Stimulated activated CD4-positive, alpha-beta T cell treated with anti-CD3 and anti-CD28 coated beads, Interleukin-1b, Interleukin-23, amount 100 ng/mL, for 24 hours (primary cell): ENCODE measurements around the gene HPSE2.

ENCODE experiments used
- DNase-seq, 4 experiments: peaks; one replicate each; pipeline ENCODE4 v3.0.0-alpha.2; 2020; ENCODE audit warnings: low read depth in 4 of 4, low spot score in 1 of 4

HPSE2 gene

DNA sequence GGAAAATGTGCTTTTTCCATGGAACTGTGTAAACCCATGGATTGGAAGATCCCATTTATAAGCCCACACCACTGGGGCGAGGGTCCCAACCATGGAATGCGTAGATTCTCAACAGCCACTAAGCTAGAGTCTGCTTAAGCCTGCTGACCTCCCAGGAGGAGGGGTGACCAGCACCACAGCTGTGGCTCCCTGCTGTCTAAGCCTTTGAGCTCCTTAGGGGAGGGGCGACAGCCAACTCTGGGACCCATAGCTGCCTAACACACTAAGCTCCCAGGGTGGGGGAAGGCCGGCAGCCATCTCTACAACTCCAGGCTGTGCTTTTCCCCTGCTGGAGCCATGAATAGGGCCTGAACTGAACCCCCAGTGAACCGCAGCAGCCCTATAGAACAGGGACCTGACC, 539.1 kb downstream of the HPSE2 start:
- DNase-seq: no peak

DNA sequence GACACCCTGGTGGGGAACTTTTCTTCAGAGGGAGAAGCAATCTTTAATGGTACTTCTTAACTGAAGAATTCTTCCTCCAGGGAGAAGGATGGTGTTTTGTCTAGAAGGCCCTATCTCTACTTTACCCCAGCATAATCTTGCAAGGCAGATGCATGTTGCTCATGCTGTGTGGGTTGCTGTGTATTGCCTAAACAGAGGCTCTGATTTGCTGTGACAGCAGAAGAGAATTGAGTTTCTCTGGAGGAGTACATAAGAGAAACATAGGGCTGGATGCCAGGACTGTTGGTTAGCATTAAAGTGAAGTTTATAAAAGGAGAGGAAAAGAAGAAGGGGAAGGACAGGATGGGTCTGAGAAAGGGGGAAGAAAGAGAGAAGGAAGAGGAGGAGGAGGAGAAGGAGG, 540.8 kb downstream of the HPSE2 start:
- DNase-seq: no peak

DNA sequence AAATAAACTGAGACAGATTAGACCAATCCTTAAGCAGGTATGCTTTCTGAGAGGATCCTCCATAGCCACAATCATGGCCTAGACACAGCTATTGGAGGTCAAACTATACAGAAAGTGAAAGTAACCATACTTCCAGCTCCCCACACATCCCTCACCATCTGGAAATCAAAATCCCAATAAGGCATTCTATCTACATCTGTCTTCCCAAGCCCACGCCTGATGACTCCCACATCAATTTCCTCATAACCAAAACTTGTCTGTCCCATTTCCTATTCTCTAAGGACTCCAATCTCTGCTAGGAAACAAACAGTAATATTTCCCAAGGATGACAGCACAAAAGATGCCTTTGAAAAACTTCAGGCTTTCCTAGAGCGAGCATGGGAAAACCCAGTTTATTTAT, 541.6 kb downstream of the HPSE2 start:
- DNase-seq: no peak

DNA sequence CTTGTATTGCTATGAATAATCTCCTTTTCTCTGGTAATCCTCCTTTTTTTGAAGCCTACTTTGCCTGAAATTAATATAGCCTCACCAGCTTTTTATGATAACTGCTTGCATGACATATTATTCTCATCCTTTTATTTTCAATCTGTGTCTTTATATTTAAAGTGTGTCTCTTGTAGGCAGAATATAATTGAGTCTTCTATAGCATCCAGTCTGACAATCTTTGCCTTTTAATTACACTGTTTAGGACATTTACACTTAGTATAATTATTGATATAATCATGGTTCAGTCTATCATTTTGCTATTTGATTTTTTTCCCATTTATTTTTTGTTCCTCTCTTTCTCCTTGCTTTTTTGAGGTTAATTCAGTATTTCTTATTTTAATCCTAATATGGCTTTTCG, 548.0 kb downstream of the HPSE2 start:
- no peak for DNase-seq

GRCh38 chr10:98684019-98684899, 551.4 kb downstream of the HPSE2 start:
- DNase-seq: no peak

DNA sequence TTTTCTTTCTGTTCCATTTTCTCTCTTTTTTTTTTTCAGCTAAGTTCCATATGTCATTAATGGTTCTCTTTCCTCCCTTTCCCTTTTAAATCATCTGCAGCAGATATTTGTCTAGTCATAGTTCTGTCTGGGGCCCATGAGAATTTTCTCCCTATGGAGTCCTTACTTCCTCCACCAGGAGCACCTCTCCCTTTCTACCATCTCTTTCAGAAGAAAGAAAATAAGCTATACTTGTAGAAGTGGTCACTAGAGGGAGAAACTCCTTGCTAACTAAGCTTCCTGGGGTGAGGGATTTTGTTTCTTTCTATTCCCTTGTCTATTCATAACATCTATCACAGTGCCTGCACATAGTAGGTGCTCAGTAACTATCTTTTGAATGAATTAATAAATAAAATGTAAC, 558.8 kb downstream of the HPSE2 start:
- DNase-seq: no peak

- no peak for DNase-seq
Measured at GRCh38 chr10:98675902-98676301, 559.8 kb downstream of the HPSE2 start.

GRCh38 chr10:98673171-98673782, 562.4 kb downstream of the HPSE2 start:
- no peak for DNase-seq

GRCh38 chr10:98667081-98667480, 568.6 kb downstream of the HPSE2 start:
- no peak for DNase-seq

GRCh38 chr10:98666276-98666675, 569.4 kb downstream of the HPSE2 start:
- DNase-seq: no peak

GRCh38 chr10:98664329-98665042, 571.2 kb downstream of the HPSE2 start:
- DNase-seq: peak in 2 of 4 experiments; percentile 2 to 4

GRCh38 chr10:98659951-98660350, 575.7 kb downstream of the HPSE2 start:
- DNase-seq: no peak

GRCh38 chr10:98655492-98655891, 580.2 kb downstream of the HPSE2 start:
- DNase-seq: no peak

GRCh38 chr10:98649170-98649569, 586.5 kb downstream of the HPSE2 start:
- DNase-seq: no peak

DNA sequence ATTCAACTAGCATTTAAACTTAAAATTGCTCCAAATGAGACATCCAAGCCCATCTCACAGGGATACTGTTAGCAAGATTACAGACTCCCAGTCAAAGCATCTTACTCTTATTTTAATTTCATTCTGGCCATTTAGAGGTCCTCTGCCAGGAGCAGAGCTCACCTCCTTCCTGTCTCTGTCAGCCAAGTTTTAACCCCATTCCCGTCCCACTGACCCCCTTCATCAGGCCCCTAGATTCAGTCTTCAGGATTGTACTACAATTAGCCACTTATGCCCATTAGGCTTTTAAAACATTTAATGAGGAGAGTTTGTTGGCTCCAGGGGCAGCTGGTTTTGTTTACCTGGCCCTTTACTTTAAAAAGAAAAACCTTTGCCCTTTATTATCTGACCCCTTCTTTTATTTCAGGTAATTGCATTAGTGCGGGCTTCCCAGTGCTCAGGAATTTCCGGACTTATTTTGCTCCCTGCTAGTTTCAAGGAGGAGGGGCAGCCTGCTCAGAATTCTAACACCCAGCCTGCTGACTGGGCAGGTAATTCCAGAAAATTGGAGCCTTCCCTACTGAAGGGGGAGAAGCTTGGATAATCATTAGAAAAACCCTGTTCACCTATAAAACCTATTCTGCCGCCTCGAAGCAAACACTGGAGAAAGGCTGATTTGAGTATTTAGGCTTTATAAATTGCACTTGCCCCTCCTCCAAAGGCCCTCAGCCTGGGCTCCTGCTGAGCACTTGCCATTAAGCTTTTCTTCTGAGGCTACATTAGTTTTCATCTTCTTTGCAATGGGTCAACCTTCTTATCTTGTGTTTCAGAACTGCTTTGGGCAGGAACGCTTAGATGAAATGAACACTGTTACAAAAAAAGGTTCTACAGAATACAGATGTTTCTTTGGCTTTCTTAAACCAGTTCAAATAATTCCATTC, 588.4 kb downstream of the HPSE2 start:
- no peak for DNase-seq

- DNase-seq: no peak
Measured at GRCh38 chr10:98644466-98644865, 591.2 kb downstream of the HPSE2 start.

- no peak for DNase-seq
Measured at GRCh38 chr10:98642281-98642680, 593.4 kb downstream of the HPSE2 start.

- no peak for DNase-seq
Measured at GRCh38 chr10:98638920-98639319, 596.7 kb downstream of the HPSE2 start.

DNA sequence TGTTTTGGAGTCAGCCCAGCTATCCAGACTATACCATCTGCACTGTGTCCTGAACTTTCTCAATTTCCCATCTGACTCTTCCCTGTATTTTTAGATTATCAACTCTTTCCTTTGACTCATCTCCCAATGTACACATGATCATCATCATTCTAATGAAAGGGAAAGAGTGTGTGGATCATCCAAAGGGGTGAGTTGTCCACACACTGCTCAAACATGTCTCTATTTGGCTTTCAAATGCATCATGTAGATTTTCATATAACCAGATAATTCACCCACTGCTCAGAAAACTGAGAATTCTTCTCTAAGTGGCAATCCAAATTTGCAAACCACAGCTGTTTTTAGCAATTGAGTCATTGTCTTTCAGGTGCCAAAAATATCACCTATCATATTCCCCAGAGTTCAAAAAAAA, 598.7 kb downstream of the HPSE2 start:
- DNase-seq: no peak

- no peak for DNase-seq
Measured at GRCh38 chr10:98632456-98633150, 603.0 kb downstream of the HPSE2 start.
